GM12873 (cell line): Measurements from ENCODE around the gene CAPN5.

ENCODE experiments used
- CTCF ChIP-seq: IDR thresholded peaks from 2 replicates; pipeline ENCODE4 v1.5.1; 2012; ENCODE audit warnings: low read depth, mild to moderate bottlenecking, moderate library complexity, low read length, control low read depth; ENCODE audit not compliant: insufficient read depth; ENCODE audit errors: missing control alignments

CAPN5 gene

GRCh38 chr11:77038029-77038824, 28.5 kb upstream of the CAPN5 start:
- TF ChIP-seq CTCF: no peak

GRCh38 chr11:77038825-77039326, 27.9 kb upstream of the CAPN5 start:
- TF ChIP-seq CTCF: no peak

- peak; percentile 54 for TF ChIP-seq CTCF
These were observed 27.0 kb upstream of the CAPN5 start for GRCh38 chr11:77039491-77040400.

- TF ChIP-seq CTCF: no peak
These were observed 26.4 kb upstream of the CAPN5 start for GRCh38 chr11:77040401-77040777.

GRCh38 chr11:77040889-77041288, 25.9 kb upstream of the CAPN5 start:
- TF ChIP-seq CTCF: no peak

GRCh38 chr11:77042111-77042726, 24.6 kb upstream of the CAPN5 start:
- TF ChIP-seq CTCF: no peak

- no peak for TF ChIP-seq CTCF
These were observed 22.4 kb upstream of the CAPN5 start for GRCh38 chr11:77044356-77044755.
